ENCODE measurements around the gene KCNH2. TPM values are rescaled to one million over a fixed set of nuclear protein-coding genes. Genes with fewer than 3 reads are reported as not detected.

Gene KCNH2
- total and polyA plus RNA-seq, 10 of the 15 experiments (the other 5 are each of a cell fraction or from before 2014, with no cell fraction given) = 0.04 to 0.24 (median 0.17) TPM; not detected in 6

DNA sequence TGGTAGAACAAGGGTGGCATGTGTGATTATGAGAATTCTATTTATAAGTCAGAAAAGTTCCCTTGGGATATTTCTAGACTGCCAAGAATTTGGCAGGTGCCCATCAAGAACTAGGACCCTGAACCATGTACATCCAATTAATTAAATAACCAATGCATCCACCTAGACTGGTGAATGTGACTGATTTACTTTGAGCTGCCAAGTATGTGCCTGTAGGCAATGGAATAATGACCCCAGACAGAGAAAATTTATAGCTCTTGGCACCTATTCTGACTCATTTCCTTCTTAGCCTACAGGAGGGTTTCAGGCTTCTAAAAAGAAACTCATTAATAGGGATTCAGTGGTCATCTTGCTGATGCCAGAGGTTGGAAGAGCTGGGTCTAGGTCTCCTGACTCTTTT, 54.9 kb downstream of the KCNH2 start:
- H4K20me1 ChIP-seq (ENCODE audit: control insufficient read depth, insufficient read depth) = no peaks in the 10 kb centered on the region
- H3K4me2 ChIP-seq (ENCODE audit: control insufficient read depth, insufficient read depth) = no peak overlapping the region
- no peak for DNase-seq (ENCODE audit: low read depth, low spot score)
- peaks cover 0 to 2% of the 10 kb centered on the region in 2 experiments; a peak in 2 of 4 replicates for H3K27me3 ChIP-seq (replicated peaks in 1 of 2; ENCODE audit: control insufficient read depth in 2 of 2, insufficient read depth in 2 of 2, low read length in 1 of 2)
- TF ChIP-seq STAT1 (conservative IDR thresholded peaks at IDR 0.05) = no peak
- intact Hi-C loops (cut with micrococcal nuclease; ENCODE audit: unreplicated experiment) (no loop called here), in situ Hi-C loops (cut with MboI) (no loop called here)
- H3K4me3 ChIP-seq = no peak overlapping the region
- SMC1A ChIA-PET (ENCODE audit: uncharacterized antibody, unreplicated experiment) = no interaction called here
- H3K9me3 ChIP-seq (replicated peaks; ENCODE audit: control insufficient read depth, insufficient read depth, low read length) = no peaks in the 10 kb centered on the region
- H3K36me3 ChIP-seq (ENCODE audit: control insufficient read depth in 2 of 2, insufficient read depth in 2 of 2, low read length in 1 of 2) = no peaks in the 10 kb centered on the region
- no TSS peak for BruUV-seq (replicated peaks)
- H3K9ac ChIP-seq (ENCODE audit: control insufficient read depth, insufficient read depth, low read length) = no peak overlapping the region
- RAD21 ChIA-PET (ENCODE audit: unreplicated experiment) = no interaction called here
- no peak for ATAC-seq
- POLR2A ChIA-PET = no interaction called here
- no peak overlapping the region for H2AFZ ChIP-seq (ENCODE audit: control insufficient read depth, low read depth, low read length)
- H3K27ac ChIP-seq (ENCODE audit: control insufficient read depth, insufficient read depth) = no peak overlapping the region
- H3K79me2 ChIP-seq (ENCODE audit: control insufficient read depth, insufficient read depth, low read length) = no peaks in the 10 kb centered on the region
- no peaks in the 10 kb centered on the region for H3K4me1 ChIP-seq (ENCODE audit: control insufficient read depth, insufficient read depth, low read length)
- CTCF ChIA-PET = interaction anchor here (0.9 kb wide), 1 partner anchor 46 kb away, joined by 3 read pairs; no protein-coding TSS in a partner anchor
- no peak for FAIRE-seq

DNA sequence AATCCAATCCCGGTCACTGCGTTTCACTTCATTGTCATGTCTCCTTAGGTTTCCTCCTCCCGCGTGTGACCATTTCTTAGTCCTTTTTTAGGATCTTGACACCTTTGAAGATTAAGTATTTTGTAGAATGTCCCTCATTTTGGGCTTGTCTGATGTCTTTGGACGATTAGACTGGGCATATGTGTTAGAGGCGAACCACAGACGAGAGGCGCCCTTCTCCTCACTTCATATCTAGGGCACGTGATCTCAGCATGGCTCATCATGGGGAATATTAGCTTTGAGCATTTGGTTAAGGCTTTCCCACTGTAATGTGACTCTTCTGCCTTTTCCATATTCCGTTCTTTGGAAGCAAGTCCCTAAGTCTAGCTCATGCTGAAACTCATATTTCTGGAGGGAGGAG, 59.0 kb downstream of the KCNH2 start:
- H3K36me3 ChIP-seq (ENCODE audit: control insufficient read depth in 2 of 2, insufficient read depth in 2 of 2, low read length in 1 of 2) = no peaks in the 10 kb centered on the region
- ChIA-PET POLR2A (no interaction called here), RAD21 (ENCODE audit: unreplicated experiment) (no interaction called here), CTCF (interaction anchor here (2.1 kb wide), 1 partner anchor 21 kb away, joined by 7 read pairs; no protein-coding TSS in a partner anchor), SMC1A (ENCODE audit: uncharacterized antibody, unreplicated experiment) (interaction anchor here (1.2 kb wide), 1 partner anchor 13 kb away, joined by 3 read pairs; no protein-coding TSS in a partner anchor)
- FAIRE-seq (no peak), DNase-seq (ENCODE audit: low read depth, low spot score) (no peak), ATAC-seq (no peak)
- H4K20me1 ChIP-seq (ENCODE audit: control insufficient read depth, insufficient read depth) = no peaks in the 10 kb centered on the region
- H2AFZ ChIP-seq (ENCODE audit: control insufficient read depth, low read depth, low read length) = no peak overlapping the region
- no peak overlapping the region for H3K9ac ChIP-seq (ENCODE audit: control insufficient read depth, insufficient read depth, low read length)
- TF ChIP-seq, protein P1, sequence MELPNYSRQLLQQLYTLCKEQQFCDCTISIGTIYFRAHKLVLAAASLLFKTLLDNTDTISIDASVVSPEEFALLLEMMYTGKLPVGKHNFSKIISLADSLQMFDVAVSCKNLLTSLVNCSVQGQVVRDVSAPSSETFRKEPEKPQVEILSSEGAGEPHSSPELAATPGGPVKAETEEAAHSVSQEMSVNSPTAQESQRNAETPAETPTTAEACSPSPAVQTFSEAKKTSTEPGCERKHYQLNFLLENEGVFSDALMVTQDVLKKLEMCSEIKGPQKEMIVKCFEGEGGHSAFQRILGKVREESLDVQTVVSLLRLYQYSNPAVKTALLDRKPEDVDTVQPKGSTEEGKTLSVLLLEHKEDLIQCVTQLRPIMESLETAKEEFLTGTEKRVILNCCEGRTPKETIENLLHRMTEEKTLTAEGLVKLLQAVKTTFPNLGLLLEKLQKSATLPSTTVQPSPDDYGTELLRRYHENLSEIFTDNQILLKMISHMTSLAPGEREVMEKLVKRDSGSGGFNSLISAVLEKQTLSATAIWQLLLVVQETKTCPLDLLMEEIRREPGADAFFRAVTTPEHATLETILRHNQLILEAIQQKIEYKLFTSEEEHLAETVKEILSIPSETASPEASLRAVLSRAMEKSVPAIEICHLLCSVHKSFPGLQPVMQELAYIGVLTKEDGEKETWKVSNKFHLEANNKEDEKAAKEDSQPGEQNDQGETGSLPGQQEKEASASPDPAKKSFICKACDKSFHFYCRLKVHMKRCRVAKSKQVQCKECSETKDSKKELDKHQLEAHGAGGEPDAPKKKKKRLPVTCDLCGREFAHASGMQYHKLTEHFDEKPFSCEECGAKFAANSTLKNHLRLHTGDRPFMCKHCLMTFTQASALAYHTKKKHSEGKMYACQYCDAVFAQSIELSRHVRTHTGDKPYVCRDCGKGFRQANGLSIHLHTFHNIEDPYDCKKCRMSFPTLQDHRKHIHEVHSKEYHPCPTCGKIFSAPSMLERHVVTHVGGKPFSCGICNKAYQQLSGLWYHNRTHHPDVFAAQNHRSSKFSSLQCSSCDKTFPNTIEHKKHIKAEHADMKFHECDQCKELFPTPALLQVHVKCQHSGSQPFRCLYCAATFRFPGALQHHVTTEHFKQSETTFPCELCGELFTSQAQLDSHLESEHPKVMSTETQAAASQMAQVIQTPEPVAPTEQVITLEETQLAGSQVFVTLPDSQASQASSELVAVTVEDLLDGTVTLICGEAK (IDR thresholded peaks at IDR 0.05; ENCODE audit: borderline replicate concordance) = no peak
- no peak for TF ChIP-seq TCF7 (IDR thresholded peaks at IDR 0.05; ENCODE audit: borderline replicate concordance)
- no peak overlapping the region for H3K4me3 ChIP-seq
- in situ Hi-C loops (cut with MboI) = no loop called here
- no peak overlapping the region for H3K27ac ChIP-seq (ENCODE audit: control insufficient read depth, insufficient read depth)
- H3K4me2 ChIP-seq (ENCODE audit: control insufficient read depth, insufficient read depth) = no peak overlapping the region
- no TSS peak for BruUV-seq (replicated peaks)
- H3K79me2 ChIP-seq (ENCODE audit: control insufficient read depth, insufficient read depth, low read length) = no peaks in the 10 kb centered on the region
- no peaks in the 10 kb centered on the region for H3K9me3 ChIP-seq (replicated peaks; ENCODE audit: control insufficient read depth, insufficient read depth, low read length)
- intact Hi-C loops (cut with micrococcal nuclease; ENCODE audit: unreplicated experiment) = no loop called here
- no peaks in the 10 kb centered on the region; a peak in 2 of 4 replicates for H3K27me3 ChIP-seq (replicated peaks in 1 of 2; ENCODE audit: control insufficient read depth in 2 of 2, insufficient read depth in 2 of 2, low read length in 1 of 2)
- WGBS (ENCODE audit: insufficient coverage, insufficient replicate concordance, low lambda C conversion rate, missing lambda C conversion rate) = 68% methylated on average over 10 of the region's 10 CpGs
- no peaks in the 10 kb centered on the region for H3K4me1 ChIP-seq (ENCODE audit: control insufficient read depth, insufficient read depth, low read length)
